Kidney (tissue), 14 donors: ENCODE measurements around the gene SCMH1. TPM values are rescaled to one million over a fixed set of nuclear protein-coding genes. Genes with fewer than 3 reads are reported as not detected.

Experiments
- DNase-seq, 5 donors: peaks; one replicate each; pipeline ENCODE4 v3.0.0-alpha.2; 2013 to 2020
- FAIRE-seq: peaks from 2 replicates; lab custom pipeline; 2012; peaks lifted over from hg19 to GRCh38; lab: Jason Lieb, UNC
- H3K27ac ChIP-seq, 2 donors: one replicate each; pipeline ENCODE4 v1.7.0; 2013; ENCODE audit warnings: low read depth in 2 of 2, low read length in 2 of 2, inconsistent platforms in 1 of 2
- H3K27me3 ChIP-seq: one replicate; pipeline ENCODE4 v1.7.1; 2013; ENCODE audit warnings: low read length, inconsistent platforms; ENCODE audit not compliant: control insufficient read depth, insufficient read depth
- H3K36me3 ChIP-seq, 3 donors: one replicate each; pipeline versions ENCODE4 v1.7.0 to v1.7.1; 2013; ENCODE audit warnings: low read length in 3 of 3, control low read depth in 1 of 3, inconsistent platforms in 1 of 3; ENCODE audit not compliant: insufficient read depth in 3 of 3, control insufficient read depth in 2 of 3
- H3K4me1 ChIP-seq, 3 donors: one replicate each; pipeline versions ENCODE4 v1.7.0 to v1.7.1; 2013; ENCODE audit warnings: low read length in 3 of 3, inconsistent platforms in 1 of 3, low read depth in 1 of 3; ENCODE audit not compliant: control insufficient read depth in 2 of 3, insufficient read depth in 2 of 3
- H3K4me3 ChIP-seq, 3 donors: one replicate each; pipeline versions ENCODE4 v1.7.0 to v1.8.1; 2013; ENCODE audit warnings: low read length in 3 of 3, control low read depth in 1 of 3, inconsistent platforms in 1 of 3
- H3K9ac ChIP-seq, 3 donors: one replicate each; pipeline versions ENCODE4 v1.7.0 to v1.7.1; 2013; ENCODE audit warnings: low read length in 3 of 3, control low read depth in 1 of 3, inconsistent platforms in 1 of 3
- H3K9me3 ChIP-seq, 3 donors: one replicate each; pipeline versions ENCODE4 v1.7.0 to v1.7.1; 2013; ENCODE audit warnings: low read length in 3 of 3, control low read depth in 1 of 3, inconsistent platforms in 1 of 3; ENCODE audit not compliant: control insufficient read depth in 2 of 3, insufficient read depth in 1 of 3
- CTCF ChIP-seq: IDR thresholded peaks from 3 replicates; pipeline ENCODE4 v1.5.1; 2012; ENCODE audit warnings: mild to moderate bottlenecking, moderate library complexity, borderline replicate concordance; ENCODE audit not compliant: insufficient read depth; ENCODE audit errors: extremely low read depth
- intact Hi-C: fragments of 100-400 bp; cut with DNase I; formaldehyde crosslinking; loops from one replicate; pipeline ENCODE4 v1.11.1; 2022
- polyA plus RNA-seq: library from polyadenylated mRNA; stranded (reverse); fragments of 350-450 nt; fragmentation: Illumina TruSeq; extraction: RNeasy Lipid Tissue Mini Kit (QIAGEN cat#74804); gene quantifications from one replicate; pipeline ENCODE4 v1.2.3, GENCODE V29; 2014; ENCODE audit warnings: low read depth, low replicate concordance; ENCODE audit not compliant: insufficient read depth
- total RNA-seq: library from RNA; stranded (reverse); fragmentation: NEBNext Ultra II Directional; extraction: Animal tissue kit (Norgen Biotek cat#: 25700); gene quantifications from one replicate; pipeline ENCODE4 v1.2.1, GENCODE V29; 2021
- donor health status: control.
- donor health status: control.
- donor health status: control.
- donor health status: control.
- donor health status: control.
- donor health status: DM: yes; HTN: yes; CAD: no.
- donor health status: Normal renal cell carcinoma (clear cell type).

SCMH1 gene
- total and polyA plus RNA-seq, 2 donors from 2014 or later: 26.4 to 58.3 TPM

- no peak overlapping the region for H3K9ac ChIP-seq
- H3K4me3 ChIP-seq: no peak overlapping the region
- peaks cover 0 to 2% (median 0%) of the 10 kb centered on the region in 3 donors for H3K4me1 ChIP-seq
- no peaks in the 10 kb centered on the region for H3K36me3 ChIP-seq
- H3K9me3 ChIP-seq: no peaks in the 10 kb centered on the region
- no peak for TF ChIP-seq CTCF
- H3K27ac ChIP-seq: no peak overlapping the region
- DNase-seq (no peak), FAIRE-seq (no peak)
- no peaks in the 10 kb centered on the region for H3K27me3 ChIP-seq
- intact Hi-C loops: no loop called here
Measured at GRCh38 chr1:41286992-41287391, 44.9 kb upstream of the SCMH1 start.

GRCh38 chr1:41286486-41286885, 44.4 kb upstream of the SCMH1 start:
- intact Hi-C loops: no loop called here

GRCh38 chr1:41285818-41286217, 43.7 kb upstream of the SCMH1 start:
- no peaks in the 10 kb centered on the region for H3K27me3 ChIP-seq
- no peak overlapping the region for H3K4me3 ChIP-seq
- no peak for DNase-seq
- peaks cover 0 to 2% (median 0%) of the 10 kb centered on the region in 3 donors for H3K4me1 ChIP-seq
- no peaks in the 10 kb centered on the region for H3K36me3 ChIP-seq
- H3K9ac ChIP-seq: no peak overlapping the region
- no peaks in the 10 kb centered on the region for H3K9me3 ChIP-seq
- H3K27ac ChIP-seq: no peak overlapping the region
- no peak for TF ChIP-seq CTCF
- FAIRE-seq: no peak
- intact Hi-C loops: no loop called here

More at GRCh38 chr1:41286486-41286885, 44.4 kb upstream of the SCMH1 start:
- H3K36me3 ChIP-seq: no peaks in the 10 kb centered on the region
- no peak for FAIRE-seq
- peaks cover 0 to 2% (median 0%) of the 10 kb centered on the region in 3 donors for H3K4me1 ChIP-seq
- H3K27me3 ChIP-seq: no peaks in the 10 kb centered on the region
- DNase-seq: peak in 4 of 5 donors; percentile 49 to 71 (median 59)
- TF ChIP-seq CTCF: no peak
- no peak overlapping the region for H3K27ac ChIP-seq
- H3K9ac ChIP-seq: no peak overlapping the region
- no peaks in the 10 kb centered on the region for H3K9me3 ChIP-seq
- no peak overlapping the region for H3K4me3 ChIP-seq

- DNase-seq: no peak
- Histone ChIP-seq H3K36me3 (no peaks in the 10 kb centered on the region), H3K9me3 (no peaks in the 10 kb centered on the region), H3K27me3 (no peaks in the 10 kb centered on the region), H3K27ac (no peak overlapping the region), H3K4me1 (peaks cover 0 to 2% (median 0%) of the 10 kb centered on the region in 3 donors), H3K9ac (no peak overlapping the region), H3K4me3 (no peak overlapping the region)
- no peak for TF ChIP-seq CTCF
- intact Hi-C loops: no loop called here
- no peak for FAIRE-seq
Measured at GRCh38 chr1:41284121-41284520, 42.0 kb upstream of the SCMH1 start.
